ENCODE results near the gene TEX29. TPM values are rescaled to one million over a fixed set of nuclear protein-coding genes. Genes with fewer than 3 reads are reported as not detected.

The TEX29 gene
- polyA plus RNA-seq, 1 donor from 2014 or later: not detected

GRCh38 chr13:111359237-111359915, 38.9 kb downstream of the TEX29 start:
- H2AFZ ChIP-seq (ENCODE audit: low read depth, low read length): no peak overlapping the region
- no peaks in the 10 kb centered on the region for H3K36me3 ChIP-seq (ENCODE audit: insufficient read depth, low read length)

GRCh38 chr13:111359930-111360329, 39.5 kb downstream of the TEX29 start:
- no peak overlapping the region for H3K4me2 ChIP-seq (ENCODE audit: low read length)
- TF ChIP-seq POLR2AphosphoS5 (IDR thresholded peaks at IDR 0.05) (no peak), MXI1 (conservative IDR thresholded peaks at IDR 0.05; ENCODE audit: poor library complexity, severe bottlenecking) (no peak), EP300 (conservative IDR thresholded peaks at IDR 0.05; ENCODE audit: poor library complexity, severe bottlenecking) (no peak), SMC3 (conservative IDR thresholded peaks at IDR 0.05; ENCODE audit: poor library complexity) (no peak), EZH2 (IDR thresholded peaks at IDR 0.05; ENCODE audit: borderline replicate concordance, insufficient read depth, low read length, poor library complexity, severe bottlenecking) (no peak), RAD21 (conservative IDR thresholded peaks at IDR 0.05) (no peak), REST (IDR thresholded peaks at IDR 0.05; ENCODE audit: borderline replicate concordance) (no peak), TAF1 (IDR thresholded peaks at IDR 0.05; ENCODE audit: low read depth) (no peak)

More at GRCh38 chr13:111359237-111359915, 38.9 kb downstream of the TEX29 start:
- Histone ChIP-seq H3K27ac (ENCODE audit: low read length) (no peak overlapping the region), H3K27me3 (ENCODE audit: insufficient read depth, low read depth, low read length) (no peaks in the 10 kb centered on the region), H3K9me3 (ENCODE audit: low read length) (no peaks in the 10 kb centered on the region), H3F3A (ENCODE audit: insufficient read depth, low read length, poor library complexity, severe bottlenecking) (no peaks in the 10 kb centered on the region), H3K9me2 (ENCODE audit: insufficient read depth, low read length) (no peaks in the 10 kb centered on the region), H3K79me2 (replicated peaks; ENCODE audit: insufficient read depth, low read length) (no peaks in the 10 kb centered on the region), H4K20me1 (ENCODE audit: insufficient read depth) (no peaks in the 10 kb centered on the region), H3K4me3 (ENCODE audit: low read length) (no peak overlapping the region), H3K4me2 (ENCODE audit: low read length) (no peak overlapping the region), H3K9ac (ENCODE audit: low read length) (no peak overlapping the region)
- TF ChIP-seq POLR2AphosphoS5 (IDR thresholded peaks at IDR 0.05): no peak
- TF ChIP-seq REST (IDR thresholded peaks at IDR 0.05; ENCODE audit: borderline replicate concordance): no peak
- no peak for TF ChIP-seq EP300 (conservative IDR thresholded peaks at IDR 0.05; ENCODE audit: poor library complexity, severe bottlenecking)
- no peak for TF ChIP-seq RAD21 (conservative IDR thresholded peaks at IDR 0.05)
- no peak for TF ChIP-seq MXI1 (conservative IDR thresholded peaks at IDR 0.05; ENCODE audit: poor library complexity, severe bottlenecking)
- TF ChIP-seq EZH2 (IDR thresholded peaks at IDR 0.05; ENCODE audit: borderline replicate concordance, insufficient read depth, low read length, poor library complexity, severe bottlenecking): no peak
- no peak for TF ChIP-seq SMC3 (conservative IDR thresholded peaks at IDR 0.05; ENCODE audit: poor library complexity)
- TF ChIP-seq CTCF (IDR thresholded peaks at IDR 0.05; ENCODE audit: poor library complexity, severe bottlenecking): no peak
- no peak for TF ChIP-seq TAF1 (IDR thresholded peaks at IDR 0.05; ENCODE audit: low read depth)

More at GRCh38 chr13:111359930-111360329, 39.5 kb downstream of the TEX29 start:
- H3K79me2 ChIP-seq (replicated peaks; ENCODE audit: insufficient read depth, low read length): no peaks in the 10 kb centered on the region
- H3K9me2 ChIP-seq (ENCODE audit: insufficient read depth, low read length): no peaks in the 10 kb centered on the region
- H3K27ac ChIP-seq (ENCODE audit: low read length): no peak overlapping the region
- H4K20me1 ChIP-seq (ENCODE audit: insufficient read depth): no peaks in the 10 kb centered on the region
- H3F3A ChIP-seq (ENCODE audit: insufficient read depth, low read length, poor library complexity, severe bottlenecking): no peaks in the 10 kb centered on the region
- no peak overlapping the region for H2AFZ ChIP-seq (ENCODE audit: low read depth, low read length)
- H3K9me3 ChIP-seq (ENCODE audit: low read length): no peaks in the 10 kb centered on the region
- H3K4me3 ChIP-seq (ENCODE audit: low read length): no peak overlapping the region
- no peak overlapping the region for H3K9ac ChIP-seq (ENCODE audit: low read length)
- no peaks in the 10 kb centered on the region for H3K36me3 ChIP-seq (ENCODE audit: insufficient read depth, low read length)
- H3K27me3 ChIP-seq (ENCODE audit: insufficient read depth, low read depth, low read length): no peaks in the 10 kb centered on the region
